Endothelial cell of umbilical vein (primary cell): ENCODE data around the gene ANKRD60.

Experiments
- EZH2 ChIP-seq: IDR thresholded peaks from 2 replicates; pipeline ENCODE4 v1.6.1; 2012; ENCODE audit warnings: borderline replicate concordance, low read depth, mild to moderate bottlenecking, moderate library complexity, low read length, inconsistent platforms; ENCODE audit not compliant: severe bottlenecking
- MYC ChIP-seq: IDR thresholded peaks from one replicate; pipeline ENCODE4 v1.6.1; 2011; ENCODE audit warnings: mild to moderate bottlenecking, low read depth, low read length
- POLR2A ChIP-seq: IDR thresholded peaks from 2 replicates; pipeline ENCODE4 v1.6.1; 2012; ENCODE audit warnings: low read depth, mild to moderate bottlenecking, control low read depth, low read length
- TF ChIP-seq, protein P1 (sequence below), 2 donors: IDR thresholded peaks; 1 replicate in 1 of 2; 2 replicates in 1 of 2; pipeline ENCODE4 v1.5.1; 2011; ENCODE audit warnings: low read length in 2 of 2, mild to moderate bottlenecking in 2 of 2, moderate library complexity in 2 of 2, control low read depth in 1 of 2, inconsistent platforms in 1 of 2, low read depth in 1 of 2; ENCODE audit not compliant: insufficient read depth in 1 of 2; ENCODE audit errors: extremely low read depth in 1 of 2
- TF ChIP-seq, protein P2 (sequence below): IDR thresholded peaks from 2 replicates; pipeline ENCODE4 v1.6.1; 2011; ENCODE audit not compliant: insufficient read depth, insufficient read length

DNA sequence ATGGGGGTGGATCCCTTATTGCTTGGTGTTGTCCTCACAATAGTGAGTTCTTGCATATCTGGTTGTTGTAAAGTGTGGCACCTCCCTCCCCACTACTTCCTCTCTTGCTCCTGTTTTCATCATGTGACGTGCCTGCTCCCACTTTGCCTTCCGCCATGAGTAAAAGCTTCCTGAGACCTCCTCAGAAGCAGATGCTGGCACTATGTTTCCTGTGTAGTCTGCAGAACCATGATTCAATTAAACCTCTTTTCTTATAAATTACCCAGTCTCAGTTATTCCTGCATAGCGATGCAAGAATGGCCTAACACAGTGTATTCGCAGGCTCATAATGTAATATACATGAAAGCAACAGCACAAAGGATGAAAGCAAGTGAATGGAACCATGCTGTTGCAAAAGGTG is 28.4 kb upstream of the ANKRD60 start:
- TF ChIP-seq, protein P1, sequence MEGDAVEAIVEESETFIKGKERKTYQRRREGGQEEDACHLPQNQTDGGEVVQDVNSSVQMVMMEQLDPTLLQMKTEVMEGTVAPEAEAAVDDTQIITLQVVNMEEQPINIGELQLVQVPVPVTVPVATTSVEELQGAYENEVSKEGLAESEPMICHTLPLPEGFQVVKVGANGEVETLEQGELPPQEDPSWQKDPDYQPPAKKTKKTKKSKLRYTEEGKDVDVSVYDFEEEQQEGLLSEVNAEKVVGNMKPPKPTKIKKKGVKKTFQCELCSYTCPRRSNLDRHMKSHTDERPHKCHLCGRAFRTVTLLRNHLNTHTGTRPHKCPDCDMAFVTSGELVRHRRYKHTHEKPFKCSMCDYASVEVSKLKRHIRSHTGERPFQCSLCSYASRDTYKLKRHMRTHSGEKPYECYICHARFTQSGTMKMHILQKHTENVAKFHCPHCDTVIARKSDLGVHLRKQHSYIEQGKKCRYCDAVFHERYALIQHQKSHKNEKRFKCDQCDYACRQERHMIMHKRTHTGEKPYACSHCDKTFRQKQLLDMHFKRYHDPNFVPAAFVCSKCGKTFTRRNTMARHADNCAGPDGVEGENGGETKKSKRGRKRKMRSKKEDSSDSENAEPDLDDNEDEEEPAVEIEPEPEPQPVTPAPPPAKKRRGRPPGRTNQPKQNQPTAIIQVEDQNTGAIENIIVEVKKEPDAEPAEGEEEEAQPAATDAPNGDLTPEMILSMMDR (IDR thresholded peaks at IDR 0.05; ENCODE audit: extremely low read depth in 1 of 2, insufficient read depth in 1 of 2, low read depth in 1 of 2, low read length in 2 of 2): no peak
- TF ChIP-seq POLR2A (no peak), EZH2 (no peak), MYC (no peak)
- TF ChIP-seq, protein P2, sequence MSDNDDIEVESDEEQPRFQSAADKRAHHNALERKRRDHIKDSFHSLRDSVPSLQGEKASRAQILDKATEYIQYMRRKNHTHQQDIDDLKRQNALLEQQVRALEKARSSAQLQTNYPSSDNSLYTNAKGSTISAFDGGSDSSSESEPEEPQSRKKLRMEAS: no peak
